GM12891 (cell line): ENCODE results near the gene DNAJC12.

ENCODE experiments used
- DNase-seq: peaks from one replicate; pipeline ENCODE4 v3.0.0; 2011; ENCODE audit warnings: low spot score; ENCODE audit not compliant: insufficient read length
- FAIRE-seq: peaks from 2 replicates; lab custom pipeline; 2011; peaks lifted over from hg19 to GRCh38; lab: Jason Lieb, UNC
- PAX5 ChIP-seq: IDR thresholded peaks from 2 replicates; pipeline ENCODE4 v1.6.1; 2011; ENCODE audit warnings: low read length, moderate library complexity, mild to moderate bottlenecking; ENCODE audit not compliant: insufficient read depth, severe bottlenecking
- POLR2A ChIP-seq: IDR thresholded peaks from 2 replicates; pipeline ENCODE4 v1.6.1; 2011; ENCODE audit warnings: low read depth, low read length, control low read depth
- POLR2AphosphoS5 ChIP-seq: IDR thresholded peaks from 2 replicates; pipeline ENCODE4 v1.6.1; 2011; ENCODE audit warnings: low read depth, low read length, control low read depth
- POU2F2 ChIP-seq: IDR thresholded peaks from 2 replicates; pipeline ENCODE4 v1.6.1; 2011; ENCODE audit warnings: low read depth, mild to moderate bottlenecking, control low read depth, low read length, moderate library complexity
- SPI1 ChIP-seq: IDR thresholded peaks from 2 replicates; pipeline ENCODE4 v1.6.1; 2011; ENCODE audit warnings: low read depth, low read length, control low read depth
- TAF1 ChIP-seq: IDR thresholded peaks from 2 replicates; pipeline ENCODE4 v1.6.1; 2011; ENCODE audit warnings: low read depth, low read length, control low read depth

Gene DNAJC12

GRCh38 chr10:67815571-67816059, 22.4 kb downstream of the DNAJC12 start:
- DNase-seq (no peak), FAIRE-seq (no peak)
- TF ChIP-seq POLR2A = no peak
- no peak for TF ChIP-seq TAF1
- TF ChIP-seq SPI1 = no peak
- TF ChIP-seq POLR2AphosphoS5 = no peak
- TF ChIP-seq PAX5 = no peak
- TF ChIP-seq POU2F2 = no peak

GRCh38 chr10:67812007-67812406, 26.0 kb downstream of the DNAJC12 start:
- DNase-seq (no peak), FAIRE-seq (no peak)
- TF ChIP-seq PAX5 (no peak), TAF1 (no peak), POLR2AphosphoS5 (no peak), POLR2A (no peak), POU2F2 (no peak), SPI1 (no peak)

GRCh38 chr10:67809107-67809506, 28.9 kb downstream of the DNAJC12 start:
- no peak for TF ChIP-seq PAX5
- no peak for TF ChIP-seq POU2F2
- no peak for TF ChIP-seq POLR2AphosphoS5
- no peak for TF ChIP-seq TAF1
- no peak for TF ChIP-seq SPI1
- TF ChIP-seq POLR2A = no peak
- DNase-seq = no peak
- FAIRE-seq = no peak

- no peak for FAIRE-seq
- no peak for DNase-seq
- TF ChIP-seq TAF1 (no peak), POU2F2 (no peak), SPI1 (no peak), POLR2A (no peak), POLR2AphosphoS5 (no peak), PAX5 (no peak)
These were observed 29.3 kb downstream of the DNAJC12 start for GRCh38 chr10:67808704-67809103.

GRCh38 chr10:67807855-67808456, 30.0 kb downstream of the DNAJC12 start:
- FAIRE-seq = no peak
- TF ChIP-seq PAX5 (no peak), SPI1 (no peak), POLR2A (no peak), TAF1 (no peak), POU2F2 (no peak), POLR2AphosphoS5 (no peak)
- DNase-seq = no peak

- TF ChIP-seq POU2F2 = no peak
- TF ChIP-seq TAF1 = no peak
- DNase-seq (no peak), FAIRE-seq (no peak)
These were observed 33.7 kb downstream of the DNAJC12 start for GRCh38 chr10:67804395-67804678.

- DNase-seq (no peak), FAIRE-seq (peak; percentile 31)
- TF ChIP-seq POU2F2 (no peak), TAF1 (no peak), POLR2AphosphoS5 (no peak), POLR2A (no peak), PAX5 (no peak), SPI1 (no peak)
These were observed 34.2 kb downstream of the DNAJC12 start for GRCh38 chr10:67803588-67804394.

GRCh38 chr10:67802767-67803538, 35.0 kb downstream of the DNAJC12 start:
- TF ChIP-seq POLR2A (no peak), POU2F2 (no peak), PAX5 (no peak), SPI1 (no peak), POLR2AphosphoS5 (no peak), TAF1 (no peak)
- DNase-seq = no peak
- peak; percentile 35 for FAIRE-seq

GRCh38 chr10:67801118-67801517, 36.9 kb downstream of the DNAJC12 start:
- FAIRE-seq (no peak), DNase-seq (no peak)
- no peak for TF ChIP-seq POU2F2
- TF ChIP-seq SPI1 = no peak
